Measurements from ENCODE around the gene STAM.

STAM gene

DNA sequence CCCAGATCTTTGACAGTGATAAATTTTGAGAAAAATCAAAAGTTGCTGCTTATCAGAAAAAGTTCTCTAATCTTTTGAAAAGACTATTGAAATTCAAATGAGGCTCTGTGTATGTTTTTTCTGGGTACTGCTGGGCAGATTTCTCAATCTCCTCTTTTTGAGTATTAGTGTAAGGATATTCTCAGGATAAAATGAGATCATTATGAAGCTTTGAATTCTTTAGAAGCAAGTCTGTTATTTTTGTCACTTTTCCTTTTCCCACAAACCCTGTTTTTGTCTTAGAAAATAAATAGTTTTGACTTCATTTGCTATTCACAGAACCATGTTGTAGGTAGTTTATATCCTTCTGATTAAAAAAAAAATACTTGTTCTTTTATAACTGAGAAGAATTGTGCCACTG is 7.9 kb downstream of the STAM start:
- Histone ChIP-seq H3K9me3 (ENCODE audit: control insufficient read depth, insufficient read depth, low read depth, low read length) (no peaks in the 10 kb centered on the region), H3K36me3 (ENCODE audit: control insufficient read depth in 2 of 2, insufficient read depth in 1 of 2, low read length in 2 of 2) (peaks cover 0 to 16% of the 10 kb centered on the region in 2 experiments; a peak in 2 of 3 replicates), H3K27ac (ENCODE audit: extremely low read depth, low read depth, low read length) (no peak overlapping the region), H3K4me3 (ENCODE audit: low read depth, low read length) (no peak overlapping the region), H3K4me1 (ENCODE audit: control insufficient read depth, insufficient read depth, low read length) (no peaks in the 10 kb centered on the region)
- ChIA-PET CTCF (no interaction called here), POLR2A (no interaction called here)
- no peak for TF ChIP-seq ZNF169 (tag by site-specific recombination; IDR thresholded peaks at IDR 0.05)
- TF ChIP-seq, protein P1, sequence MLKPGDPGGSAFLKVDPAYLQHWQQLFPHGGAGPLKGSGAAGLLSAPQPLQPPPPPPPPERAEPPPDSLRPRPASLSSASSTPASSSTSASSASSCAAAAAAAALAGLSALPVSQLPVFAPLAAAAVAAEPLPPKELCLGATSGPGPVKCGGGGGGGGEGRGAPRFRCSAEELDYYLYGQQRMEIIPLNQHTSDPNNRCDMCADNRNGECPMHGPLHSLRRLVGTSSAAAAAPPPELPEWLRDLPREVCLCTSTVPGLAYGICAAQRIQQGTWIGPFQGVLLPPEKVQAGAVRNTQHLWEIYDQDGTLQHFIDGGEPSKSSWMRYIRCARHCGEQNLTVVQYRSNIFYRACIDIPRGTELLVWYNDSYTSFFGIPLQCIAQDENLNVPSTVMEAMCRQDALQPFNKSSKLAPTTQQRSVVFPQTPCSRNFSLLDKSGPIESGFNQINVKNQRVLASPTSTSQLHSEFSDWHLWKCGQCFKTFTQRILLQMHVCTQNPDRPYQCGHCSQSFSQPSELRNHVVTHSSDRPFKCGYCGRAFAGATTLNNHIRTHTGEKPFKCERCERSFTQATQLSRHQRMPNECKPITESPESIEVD (tag by site-specific recombination; IDR thresholded peaks at IDR 0.05) = no peak
- TF ChIP-seq ZBTB7A (tag by site-specific recombination; IDR thresholded peaks at IDR 0.05; ENCODE audit: low read depth) = no peak
- TF ChIP-seq ZEB2 (tag by site-specific recombination; IDR thresholded peaks at IDR 0.05) = no peak
- TF ChIP-seq ZNF610 (tag by site-specific recombination; IDR thresholded peaks at IDR 0.05; ENCODE audit: borderline replicate concordance) = no peak
- TF ChIP-seq ZNF548 (tag by site-specific recombination; IDR thresholded peaks at IDR 0.05) = no peak
- TF ChIP-seq, protein P2, sequence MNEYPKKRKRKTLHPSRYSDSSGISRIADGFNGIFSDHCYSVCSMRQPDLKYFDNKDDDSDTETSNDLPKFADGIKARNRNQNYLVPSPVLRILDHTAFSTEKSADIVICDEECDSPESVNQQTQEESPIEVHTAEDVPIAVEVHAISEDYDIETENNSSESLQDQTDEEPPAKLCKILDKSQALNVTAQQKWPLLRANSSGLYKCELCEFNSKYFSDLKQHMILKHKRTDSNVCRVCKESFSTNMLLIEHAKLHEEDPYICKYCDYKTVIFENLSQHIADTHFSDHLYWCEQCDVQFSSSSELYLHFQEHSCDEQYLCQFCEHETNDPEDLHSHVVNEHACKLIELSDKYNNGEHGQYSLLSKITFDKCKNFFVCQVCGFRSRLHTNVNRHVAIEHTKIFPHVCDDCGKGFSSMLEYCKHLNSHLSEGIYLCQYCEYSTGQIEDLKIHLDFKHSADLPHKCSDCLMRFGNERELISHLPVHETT (tag by site-specific recombination; IDR thresholded peaks at IDR 0.05) = no peak
- TF ChIP-seq ZBTB17 (tag by site-specific recombination; IDR thresholded peaks at IDR 0.05) = no peak
- TF ChIP-seq GLIS1 (tag by site-specific recombination; IDR thresholded peaks at IDR 0.05) = no peak
- TF ChIP-seq, protein P3, sequence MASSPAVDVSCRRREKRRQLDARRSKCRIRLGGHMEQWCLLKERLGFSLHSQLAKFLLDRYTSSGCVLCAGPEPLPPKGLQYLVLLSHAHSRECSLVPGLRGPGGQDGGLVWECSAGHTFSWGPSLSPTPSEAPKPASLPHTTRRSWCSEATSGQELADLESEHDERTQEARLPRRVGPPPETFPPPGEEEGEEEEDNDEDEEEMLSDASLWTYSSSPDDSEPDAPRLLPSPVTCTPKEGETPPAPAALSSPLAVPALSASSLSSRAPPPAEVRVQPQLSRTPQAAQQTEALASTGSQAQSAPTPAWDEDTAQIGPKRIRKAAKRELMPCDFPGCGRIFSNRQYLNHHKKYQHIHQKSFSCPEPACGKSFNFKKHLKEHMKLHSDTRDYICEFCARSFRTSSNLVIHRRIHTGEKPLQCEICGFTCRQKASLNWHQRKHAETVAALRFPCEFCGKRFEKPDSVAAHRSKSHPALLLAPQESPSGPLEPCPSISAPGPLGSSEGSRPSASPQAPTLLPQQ (tag by site-specific recombination; IDR thresholded peaks at IDR 0.05) = no peak
- TF ChIP-seq FEZF1 (tag by site-specific recombination; IDR thresholded peaks at IDR 0.05) = no peak

DNA sequence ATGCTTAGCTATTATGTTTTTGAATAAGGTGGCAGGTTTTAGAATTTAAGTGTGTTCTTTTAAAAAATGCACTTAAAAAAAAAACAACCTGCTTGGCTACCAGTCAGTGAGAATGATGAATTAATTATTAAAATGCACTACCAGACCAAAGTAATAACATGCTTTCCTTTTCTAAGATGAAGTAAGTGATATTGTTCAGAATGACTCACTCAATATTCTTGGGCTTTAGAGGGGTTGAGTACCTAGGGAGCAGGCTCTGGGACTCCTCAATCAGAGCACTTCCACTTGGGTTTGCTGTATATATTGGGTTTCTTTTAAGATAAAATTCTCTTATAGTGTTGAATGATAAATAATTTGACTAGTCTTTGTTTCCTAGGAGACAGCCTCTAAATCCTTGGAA is 8.6 kb downstream of the STAM start:
- Histone ChIP-seq H3K4me1 (ENCODE audit: control insufficient read depth, insufficient read depth, low read length) (no peaks in the 10 kb centered on the region), H3K4me3 (ENCODE audit: low read depth, low read length) (no peak overlapping the region), H3K27ac (ENCODE audit: extremely low read depth, low read depth, low read length) (no peak overlapping the region), H3K36me3 (ENCODE audit: control insufficient read depth in 2 of 2, insufficient read depth in 1 of 2, low read length in 2 of 2) (peaks cover 0 to 16% of the 10 kb centered on the region in 2 experiments; a peak in 2 of 3 replicates), H3K9me3 (ENCODE audit: control insufficient read depth, insufficient read depth, low read depth, low read length) (no peaks in the 10 kb centered on the region)
- POLR2A ChIA-PET = interaction anchor here (1.4 kb wide), 1 partner anchor 9 kb away, joined by 6 read pairs; the partner anchor contains the start of gene STAM
- CTCF ChIA-PET = interaction anchor here (1.2 kb wide), 1 partner anchor 85 kb away, joined by 4 read pairs; no protein-coding TSS in a partner anchor
- TF ChIP-seq, protein P4, sequence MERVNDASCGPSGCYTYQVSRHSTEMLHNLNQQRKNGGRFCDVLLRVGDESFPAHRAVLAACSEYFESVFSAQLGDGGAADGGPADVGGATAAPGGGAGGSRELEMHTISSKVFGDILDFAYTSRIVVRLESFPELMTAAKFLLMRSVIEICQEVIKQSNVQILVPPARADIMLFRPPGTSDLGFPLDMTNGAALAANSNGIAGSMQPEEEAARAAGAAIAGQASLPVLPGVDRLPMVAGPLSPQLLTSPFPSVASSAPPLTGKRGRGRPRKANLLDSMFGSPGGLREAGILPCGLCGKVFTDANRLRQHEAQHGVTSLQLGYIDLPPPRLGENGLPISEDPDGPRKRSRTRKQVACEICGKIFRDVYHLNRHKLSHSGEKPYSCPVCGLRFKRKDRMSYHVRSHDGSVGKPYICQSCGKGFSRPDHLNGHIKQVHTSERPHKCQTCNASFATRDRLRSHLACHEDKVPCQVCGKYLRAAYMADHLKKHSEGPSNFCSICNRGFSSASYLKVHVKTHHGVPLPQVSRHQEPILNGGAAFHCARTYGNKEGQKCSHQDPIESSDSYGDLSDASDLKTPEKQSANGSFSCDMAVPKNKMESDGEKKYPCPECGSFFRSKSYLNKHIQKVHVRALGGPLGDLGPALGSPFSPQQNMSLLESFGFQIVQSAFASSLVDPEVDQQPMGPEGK (tag by site-specific recombination; IDR thresholded peaks at IDR 0.05) = no peak
- TF ChIP-seq, protein P5, sequence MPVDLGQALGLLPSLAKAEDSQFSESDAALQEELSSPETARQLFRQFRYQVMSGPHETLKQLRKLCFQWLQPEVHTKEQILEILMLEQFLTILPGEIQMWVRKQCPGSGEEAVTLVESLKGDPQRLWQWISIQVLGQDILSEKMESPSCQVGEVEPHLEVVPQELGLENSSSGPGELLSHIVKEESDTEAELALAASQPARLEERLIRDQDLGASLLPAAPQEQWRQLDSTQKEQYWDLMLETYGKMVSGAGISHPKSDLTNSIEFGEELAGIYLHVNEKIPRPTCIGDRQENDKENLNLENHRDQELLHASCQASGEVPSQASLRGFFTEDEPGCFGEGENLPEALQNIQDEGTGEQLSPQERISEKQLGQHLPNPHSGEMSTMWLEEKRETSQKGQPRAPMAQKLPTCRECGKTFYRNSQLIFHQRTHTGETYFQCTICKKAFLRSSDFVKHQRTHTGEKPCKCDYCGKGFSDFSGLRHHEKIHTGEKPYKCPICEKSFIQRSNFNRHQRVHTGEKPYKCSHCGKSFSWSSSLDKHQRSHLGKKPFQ (tag by site-specific recombination; IDR thresholded peaks at IDR 0.05) = no peak
- no peak for TF ChIP-seq ZNF132 (tag by site-specific recombination; IDR thresholded peaks at IDR 0.05; ENCODE audit: borderline replicate concordance)
- TF ChIP-seq ZNF211 (tag by site-specific recombination; IDR thresholded peaks at IDR 0.05; ENCODE audit: low read depth) = no peak
- no peak for TF ChIP-seq ZNF777 (tag by site-specific recombination; IDR thresholded peaks at IDR 0.05; ENCODE audit: borderline replicate concordance)
- TF ChIP-seq, protein P6, sequence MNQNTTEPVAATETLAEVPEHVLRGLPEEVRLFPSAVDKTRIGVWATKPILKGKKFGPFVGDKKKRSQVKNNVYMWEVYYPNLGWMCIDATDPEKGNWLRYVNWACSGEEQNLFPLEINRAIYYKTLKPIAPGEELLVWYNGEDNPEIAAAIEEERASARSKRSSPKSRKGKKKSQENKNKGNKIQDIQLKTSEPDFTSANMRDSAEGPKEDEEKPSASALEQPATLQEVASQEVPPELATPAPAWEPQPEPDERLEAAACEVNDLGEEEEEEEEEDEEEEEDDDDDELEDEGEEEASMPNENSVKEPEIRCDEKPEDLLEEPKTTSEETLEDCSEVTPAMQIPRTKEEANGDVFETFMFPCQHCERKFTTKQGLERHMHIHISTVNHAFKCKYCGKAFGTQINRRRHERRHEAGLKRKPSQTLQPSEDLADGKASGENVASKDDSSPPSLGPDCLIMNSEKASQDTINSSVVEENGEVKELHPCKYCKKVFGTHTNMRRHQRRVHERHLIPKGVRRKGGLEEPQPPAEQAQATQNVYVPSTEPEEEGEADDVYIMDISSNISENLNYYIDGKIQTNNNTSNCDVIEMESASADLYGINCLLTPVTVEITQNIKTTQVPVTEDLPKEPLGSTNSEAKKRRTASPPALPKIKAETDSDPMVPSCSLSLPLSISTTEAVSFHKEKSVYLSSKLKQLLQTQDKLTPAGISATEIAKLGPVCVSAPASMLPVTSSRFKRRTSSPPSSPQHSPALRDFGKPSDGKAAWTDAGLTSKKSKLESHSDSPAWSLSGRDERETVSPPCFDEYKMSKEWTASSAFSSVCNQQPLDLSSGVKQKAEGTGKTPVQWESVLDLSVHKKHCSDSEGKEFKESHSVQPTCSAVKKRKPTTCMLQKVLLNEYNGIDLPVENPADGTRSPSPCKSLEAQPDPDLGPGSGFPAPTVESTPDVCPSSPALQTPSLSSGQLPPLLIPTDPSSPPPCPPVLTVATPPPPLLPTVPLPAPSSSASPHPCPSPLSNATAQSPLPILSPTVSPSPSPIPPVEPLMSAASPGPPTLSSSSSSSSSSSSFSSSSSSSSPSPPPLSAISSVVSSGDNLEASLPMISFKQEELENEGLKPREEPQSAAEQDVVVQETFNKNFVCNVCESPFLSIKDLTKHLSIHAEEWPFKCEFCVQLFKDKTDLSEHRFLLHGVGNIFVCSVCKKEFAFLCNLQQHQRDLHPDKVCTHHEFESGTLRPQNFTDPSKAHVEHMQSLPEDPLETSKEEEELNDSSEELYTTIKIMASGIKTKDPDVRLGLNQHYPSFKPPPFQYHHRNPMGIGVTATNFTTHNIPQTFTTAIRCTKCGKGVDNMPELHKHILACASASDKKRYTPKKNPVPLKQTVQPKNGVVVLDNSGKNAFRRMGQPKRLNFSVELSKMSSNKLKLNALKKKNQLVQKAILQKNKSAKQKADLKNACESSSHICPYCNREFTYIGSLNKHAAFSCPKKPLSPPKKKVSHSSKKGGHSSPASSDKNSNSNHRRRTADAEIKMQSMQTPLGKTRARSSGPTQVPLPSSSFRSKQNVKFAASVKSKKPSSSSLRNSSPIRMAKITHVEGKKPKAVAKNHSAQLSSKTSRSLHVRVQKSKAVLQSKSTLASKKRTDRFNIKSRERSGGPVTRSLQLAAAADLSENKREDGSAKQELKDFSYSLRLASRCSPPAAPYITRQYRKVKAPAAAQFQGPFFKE (tag by site-specific recombination; IDR thresholded peaks at IDR 0.05; ENCODE audit: borderline replicate concordance) = no peak
